ENCODE results near the gene MYCL. TPM values are rescaled to one million over a fixed set of nuclear protein-coding genes. Genes with fewer than 3 reads are reported as not detected.

MYCL gene
- total and polyA plus RNA-seq, 2 of the 13 experiments (the other 11 are each of a cell fraction or from before 2014, with no cell fraction given) = 0.31 to 1.7 TPM

- TF ChIP-seq GPBP1L1 (CRISPR knock-in tag; IDR thresholded peaks at IDR 0.05) (no peak), MED1 (CRISPR knock-in tag; IDR thresholded peaks at IDR 0.05) (peak; percentile 91), PCBP1 (IDR thresholded peaks at IDR 0.05; ENCODE audit: borderline replicate concordance, low read depth, low read length) (no peak), HMGA1 (CRISPR knock-in tag; conservative IDR thresholded peaks at IDR 0.05) (no peak), CBX2 (IDR thresholded peaks at IDR 0.05; ENCODE audit: low read depth, low read length) (no peak), CBX2 (CRISPR knock-in tag; IDR thresholded peaks at IDR 0.05; ENCODE audit: low read depth) (no peak), ZFP91 (CRISPR knock-in tag; IDR thresholded peaks at IDR 0.05; ENCODE audit: borderline replicate concordance) (no peak), GATA4 (IDR thresholded peaks at IDR 0.05; ENCODE audit: borderline replicate concordance, low read depth) (no peak), ZNF337 (CRISPR knock-in tag; IDR thresholded peaks at IDR 0.05; ENCODE audit: borderline replicate concordance, low read depth) (no peak), ZNF441 (CRISPR knock-in tag; IDR thresholded peaks at IDR 0.05; ENCODE audit: borderline replicate concordance) (peak; percentile 97), ZNF235 (CRISPR knock-in tag; IDR thresholded peaks at IDR 0.05; ENCODE audit: borderline replicate concordance) (no peak), STAT6 (CRISPR knock-in tag; IDR thresholded peaks at IDR 0.05; ENCODE audit: borderline replicate concordance) (no peak), SMARCC2 (IDR thresholded peaks at IDR 0.05) (no peak), PRDM15 (CRISPR knock-in tag; IDR thresholded peaks at IDR 0.05) (no peak), TOPORS (CRISPR knock-in tag; IDR thresholded peaks at IDR 0.05) (no peak), RFX3 (CRISPR knock-in tag; IDR thresholded peaks at IDR 0.05) (no peak), CEBPG (CRISPR knock-in tag; IDR thresholded peaks at IDR 0.05) (peak; percentile 95), TAF15 (IDR thresholded peaks at IDR 0.05; ENCODE audit: low read depth, low read length, poor library complexity, severe bottlenecking) (no peak), ZNF230 (CRISPR knock-in tag; IDR thresholded peaks at IDR 0.05) (no peak), ATRX (CRISPR knock-in tag; IDR thresholded peaks at IDR 0.05; ENCODE audit: borderline replicate concordance) (no peak), MLX (CRISPR knock-in tag; IDR thresholded peaks at IDR 0.05) (peak; percentile 40; the same call in 1 of the 2 replicates)
Measured at GRCh38 chr1:39852214-39852791, 49.4 kb downstream of the MYCL start (continued).
